A673 (cell line): Measurements from ENCODE around the gene TRPM3. TPM values are rescaled to one million over a fixed set of nuclear protein-coding genes. Genes with fewer than 3 reads are reported as not detected.

Experiments
- BruUV-seq: library from RNA; stranded (reverse); fragments of 400-500 nt; replicated peaks from 2 replicates; lab custom pipeline; 2021; lab: Mats Ljungman, UMichigan
- CTCF ChIA-PET: fragments of 300-600 bp; sonication (Branson Sonifier 250); formaldehyde crosslinking; loops from one replicate; lab custom pipeline; 2022; ENCODE audit warnings: antibody characterized with exemption; lab: Charles Lee
- POLR2A ChIA-PET: fragments of 300-600 bp; sonication (Branson Sonifier 250); formaldehyde crosslinking; loops from one replicate; lab custom pipeline; 2022; ENCODE audit warnings: antibody characterized with exemption; ENCODE audit not compliant: low non-redundant PET; lab: Charles Lee
- DNase-seq: peaks from one replicate; pipeline ENCODE4 v3.0.0-alpha.2; 2015; ENCODE audit warnings: low spot score
- H3K27ac ChIP-seq: fragments of 200-600 bp; sonication (generic); 2 replicates; pipeline ENCODE4 v1.5.1; 2016; ENCODE audit warnings: mixed run types, low read depth, mild to moderate bottlenecking, mixed read lengths, antibody characterized with exemption, low read length; ENCODE audit not compliant: poor library complexity, severe bottlenecking
- H3K27me3 ChIP-seq: fragments of 200-600 bp; sonication (generic); replicated peaks from 2 replicates; pipeline ENCODE4 v1.6.1; 2017; ENCODE audit warnings: mixed run types, low read depth, mild to moderate bottlenecking, mixed read lengths, antibody characterized with exemption, low read length; ENCODE audit not compliant: insufficient read depth, poor library complexity
- H3K36me3 ChIP-seq: fragments of 200-600 bp; sonication (generic); 2 replicates; pipeline ENCODE4 v1.6.1; 2016; ENCODE audit warnings: mixed run types, mild to moderate bottlenecking, mixed read lengths, antibody characterized with exemption, low read length; ENCODE audit not compliant: insufficient read depth, poor library complexity, severe bottlenecking
- H3K4me1 ChIP-seq: fragments of 200-600 bp; sonication (generic); 2 replicates; pipeline ENCODE4 v1.6.1; 2017; ENCODE audit warnings: mixed run types, mild to moderate bottlenecking, mixed read lengths, antibody characterized with exemption, low read length; ENCODE audit not compliant: insufficient read depth, poor library complexity, severe bottlenecking
- H3K4me3 ChIP-seq: fragments of 200-600 bp; sonication (generic); 2 replicates; pipeline ENCODE4 v1.5.1; 2016; ENCODE audit warnings: low read depth, mixed run types, mild to moderate bottlenecking, mixed read lengths, low read length; ENCODE audit not compliant: poor library complexity, severe bottlenecking
- H3K9me3 ChIP-seq: fragments of 200-600 bp; sonication (generic); 2 replicates; pipeline ENCODE4 v1.6.1; 2016; ENCODE audit warnings: mixed run types, low read depth, mild to moderate bottlenecking, mixed read lengths, antibody characterized with exemption, low read length; ENCODE audit not compliant: poor library complexity, severe bottlenecking
- EZH2 ChIP-seq: fragments of 200-600 bp; sonication (generic); IDR thresholded peaks from 2 replicates; pipeline ENCODE4 v1.6.1; 2017; ENCODE audit warnings: borderline replicate concordance, low read depth, mild to moderate bottlenecking, mixed read lengths, antibody characterized with exemption, low read length; ENCODE audit not compliant: poor library complexity, severe bottlenecking
- intact Hi-C: fragments of 100-400 bp; cut with micrococcal nuclease; formaldehyde crosslinking; loops from one replicate; pipeline ENCODE4 v1.10.0; 2022; ENCODE audit not compliant: unreplicated experiment
- total RNA-seq: library from RNA; stranded (reverse); gene quantifications from 2 replicates; pipeline ENCODE4 v1.2.3, GENCODE V29; 2021
- TF ChIP-seq, protein P1 (sequence below): fragments of 300-800, 200-600 bp; sonication (generic); conservative IDR thresholded peaks from 2 replicates; pipeline ENCODE4 v1.5.1; 2017; ENCODE audit warnings: low read depth, mild to moderate bottlenecking, antibody characterized with exemption, low read length, moderate library complexity, mixed read lengths

TRPM3 gene
- total RNA-seq, 1 experiment from 2014 or later = not detected

DNA sequence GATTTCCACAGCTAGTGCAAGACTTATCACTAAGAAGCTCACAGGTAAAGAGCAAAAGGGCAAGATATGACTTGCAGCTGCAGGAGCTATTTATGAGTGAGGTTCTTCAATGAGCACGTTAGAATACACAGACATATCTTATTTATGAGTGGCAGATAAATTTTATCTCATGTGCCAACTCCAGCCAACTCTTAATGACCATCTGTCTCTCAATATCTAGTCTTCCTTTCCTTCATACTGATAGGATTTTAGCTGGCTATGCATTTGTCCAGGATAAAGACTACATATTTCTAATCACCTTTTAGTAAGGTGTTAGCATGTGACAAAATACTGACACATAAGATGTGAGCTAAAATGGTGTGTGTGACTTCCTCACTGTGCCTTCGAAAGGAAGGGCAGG, 304.5 kb downstream of the TRPM3 start:
- ChIA-PET CTCF (interaction anchor here (0.6 kb wide), 1 partner anchor 844 kb away, joined by 6 read pairs; no protein-coding TSS in a partner anchor), POLR2A (no interaction called here)
- no peaks in the 10 kb centered on the region for H3K36me3 ChIP-seq
- H3K27me3 ChIP-seq = no peaks in the 10 kb centered on the region
- intact Hi-C loops = no loop called here
- no TSS peak for BruUV-seq
- no peaks in the 10 kb centered on the region for H3K9me3 ChIP-seq
- DNase-seq = no peak
- H3K4me3 ChIP-seq = no peak overlapping the region
- no peak overlapping the region for H3K27ac ChIP-seq
- TF ChIP-seq, protein P1, sequence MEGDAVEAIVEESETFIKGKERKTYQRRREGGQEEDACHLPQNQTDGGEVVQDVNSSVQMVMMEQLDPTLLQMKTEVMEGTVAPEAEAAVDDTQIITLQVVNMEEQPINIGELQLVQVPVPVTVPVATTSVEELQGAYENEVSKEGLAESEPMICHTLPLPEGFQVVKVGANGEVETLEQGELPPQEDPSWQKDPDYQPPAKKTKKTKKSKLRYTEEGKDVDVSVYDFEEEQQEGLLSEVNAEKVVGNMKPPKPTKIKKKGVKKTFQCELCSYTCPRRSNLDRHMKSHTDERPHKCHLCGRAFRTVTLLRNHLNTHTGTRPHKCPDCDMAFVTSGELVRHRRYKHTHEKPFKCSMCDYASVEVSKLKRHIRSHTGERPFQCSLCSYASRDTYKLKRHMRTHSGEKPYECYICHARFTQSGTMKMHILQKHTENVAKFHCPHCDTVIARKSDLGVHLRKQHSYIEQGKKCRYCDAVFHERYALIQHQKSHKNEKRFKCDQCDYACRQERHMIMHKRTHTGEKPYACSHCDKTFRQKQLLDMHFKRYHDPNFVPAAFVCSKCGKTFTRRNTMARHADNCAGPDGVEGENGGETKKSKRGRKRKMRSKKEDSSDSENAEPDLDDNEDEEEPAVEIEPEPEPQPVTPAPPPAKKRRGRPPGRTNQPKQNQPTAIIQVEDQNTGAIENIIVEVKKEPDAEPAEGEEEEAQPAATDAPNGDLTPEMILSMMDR = no peak
- TF ChIP-seq EZH2 = no peak
- H3K4me1 ChIP-seq = no peaks in the 10 kb centered on the region

DNA sequence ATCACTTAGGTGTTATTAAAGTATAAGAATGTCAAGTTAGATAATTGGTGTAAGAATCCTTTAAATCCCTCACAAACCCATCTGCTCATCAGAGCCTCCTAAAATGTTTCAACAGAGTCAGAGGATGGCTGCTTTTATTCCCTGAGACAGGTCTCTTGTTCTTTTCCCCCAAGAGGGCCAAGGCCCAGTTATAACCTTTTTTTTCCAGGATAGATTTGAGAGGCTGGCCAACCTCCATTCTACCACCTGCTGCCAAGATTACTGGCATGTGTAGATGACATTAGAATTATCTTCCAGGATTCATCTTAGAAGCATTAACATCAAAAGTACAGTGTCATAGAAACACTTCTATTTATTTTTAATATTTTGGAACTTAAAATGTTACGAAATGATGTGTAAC, 305.1 kb downstream of the TRPM3 start:
- Histone ChIP-seq H3K36me3 (no peaks in the 10 kb centered on the region), H3K9me3 (no peaks in the 10 kb centered on the region), H3K27me3 (no peaks in the 10 kb centered on the region), H3K4me3 (no peak overlapping the region), H3K27ac (no peak overlapping the region), H3K4me1 (no peaks in the 10 kb centered on the region)
- ChIA-PET POLR2A (no interaction called here), CTCF (no interaction called here)
- BruUV-seq = no TSS peak
- TF ChIP-seq EZH2 = no peak
- TF ChIP-seq, protein P1 = no peak
- intact Hi-C loops = no loop called here
- no peak for DNase-seq

DNA sequence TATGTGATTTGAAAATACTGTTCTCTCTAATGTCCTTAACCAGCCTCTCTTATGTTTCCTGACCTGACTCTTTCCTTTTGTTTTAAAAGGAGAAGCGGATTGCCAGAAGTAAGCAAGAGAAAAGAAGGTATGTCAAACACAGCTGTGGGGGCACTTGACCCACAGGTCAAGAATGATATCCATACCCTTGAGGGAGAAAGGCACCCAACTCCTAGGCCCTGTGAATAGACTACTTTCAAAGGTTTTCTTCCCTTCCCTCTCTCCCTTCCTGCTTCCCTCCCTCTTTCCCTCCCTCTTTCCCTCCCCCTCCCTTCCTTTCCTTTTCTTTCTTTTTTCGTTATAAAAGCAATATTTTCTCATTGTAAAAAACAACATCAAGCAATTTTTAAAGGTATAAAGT, 306.8 kb downstream of the TRPM3 start:
- Histone ChIP-seq H3K27ac (no peak overlapping the region), H3K36me3 (no peaks in the 10 kb centered on the region), H3K4me1 (no peaks in the 10 kb centered on the region), H3K27me3 (no peaks in the 10 kb centered on the region), H3K9me3 (no peaks in the 10 kb centered on the region), H3K4me3 (no peak overlapping the region)
- intact Hi-C loops = no loop called here
- TF ChIP-seq EZH2 = no peak
- TF ChIP-seq, protein P1 = no peak
- ChIA-PET CTCF (no interaction called here), POLR2A (no interaction called here)
- no peak for DNase-seq
- BruUV-seq = no TSS peak
